GM21447 (cell line): ENCODE data around the gene INTS3.

Source experiments
- ATAC-seq: cut with Tn5 transposase; IDR thresholded peaks from one replicate; pipeline ENCODE4 v1.9.1; 2021; ENCODE audit not compliant: unreplicated experiment

INTS3 gene, protein sequence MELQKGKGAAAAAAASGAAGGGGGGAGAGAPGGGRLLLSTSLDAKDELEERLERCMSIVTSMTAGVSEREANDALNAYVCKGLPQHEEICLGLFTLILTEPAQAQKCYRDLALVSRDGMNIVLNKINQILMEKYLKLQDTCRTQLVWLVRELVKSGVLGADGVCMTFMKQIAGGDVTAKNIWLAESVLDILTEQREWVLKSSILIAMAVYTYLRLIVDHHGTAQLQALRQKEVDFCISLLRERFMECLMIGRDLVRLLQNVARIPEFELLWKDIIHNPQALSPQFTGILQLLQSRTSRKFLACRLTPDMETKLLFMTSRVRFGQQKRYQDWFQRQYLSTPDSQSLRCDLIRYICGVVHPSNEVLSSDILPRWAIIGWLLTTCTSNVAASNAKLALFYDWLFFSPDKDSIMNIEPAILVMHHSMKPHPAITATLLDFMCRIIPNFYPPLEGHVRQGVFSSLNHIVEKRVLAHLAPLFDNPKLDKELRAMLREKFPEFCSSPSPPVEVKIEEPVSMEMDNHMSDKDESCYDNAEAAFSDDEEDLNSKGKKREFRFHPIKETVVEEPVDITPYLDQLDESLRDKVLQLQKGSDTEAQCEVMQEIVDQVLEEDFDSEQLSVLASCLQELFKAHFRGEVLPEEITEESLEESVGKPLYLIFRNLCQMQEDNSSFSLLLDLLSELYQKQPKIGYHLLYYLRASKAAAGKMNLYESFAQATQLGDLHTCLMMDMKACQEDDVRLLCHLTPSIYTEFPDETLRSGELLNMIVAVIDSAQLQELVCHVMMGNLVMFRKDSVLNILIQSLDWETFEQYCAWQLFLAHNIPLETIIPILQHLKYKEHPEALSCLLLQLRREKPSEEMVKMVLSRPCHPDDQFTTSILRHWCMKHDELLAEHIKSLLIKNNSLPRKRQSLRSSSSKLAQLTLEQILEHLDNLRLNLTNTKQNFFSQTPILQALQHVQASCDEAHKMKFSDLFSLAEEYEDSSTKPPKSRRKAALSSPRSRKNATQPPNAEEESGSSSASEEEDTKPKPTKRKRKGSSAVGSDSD

DNA sequence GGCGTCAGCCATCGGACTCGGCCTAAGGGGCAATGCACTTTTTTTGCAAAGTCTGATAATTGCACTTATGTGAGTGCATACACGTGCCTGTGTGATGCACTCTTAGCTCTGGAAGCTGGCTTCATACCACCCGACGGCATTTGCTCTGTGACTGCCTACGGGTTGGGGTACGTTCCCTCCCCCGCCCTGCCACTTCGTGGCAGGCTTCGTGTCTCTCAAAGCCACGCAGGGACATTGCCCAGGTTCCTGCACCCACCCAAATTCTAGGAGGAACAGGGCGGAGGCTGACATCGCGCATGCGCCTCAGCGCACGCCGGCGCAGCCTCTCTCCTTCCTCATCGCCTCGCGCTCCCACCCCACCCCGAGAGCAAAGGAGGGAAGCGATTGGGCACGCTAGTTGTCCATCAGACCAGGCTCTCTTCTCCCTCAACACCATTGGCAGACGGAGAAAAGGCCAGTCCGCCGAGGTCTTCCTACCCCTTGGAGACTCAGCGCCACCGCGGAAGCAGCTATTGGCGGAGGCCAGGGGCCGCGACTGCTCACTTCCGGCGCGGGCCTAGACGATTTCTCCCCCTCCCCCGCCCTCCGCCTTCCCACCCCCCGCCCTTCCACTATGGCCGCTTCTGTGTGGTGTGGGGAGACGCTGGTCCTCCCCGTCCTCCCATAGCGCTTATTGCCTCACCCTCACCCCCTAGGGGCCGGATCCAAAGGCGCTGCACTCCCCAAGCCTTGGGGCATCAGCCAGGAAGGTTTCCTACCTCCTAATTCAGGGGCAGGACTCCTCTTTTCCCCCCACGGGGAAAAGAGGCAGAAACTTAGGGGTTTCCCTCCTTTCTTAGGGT lies at the start of gene INTS3:
INTS3 (plus strand) TSS at position 588 of the 842 bp plus-strand sequence. CDS start 585 bp downstream, outside the sequence.
- ATAC-seq = peak; percentile 95

GRCh38 chr1:153678519-153679336 lies 49.1 kb upstream of the INTS3 start, which contains the start of gene NPR1:
Gene NPR1 (plus strand): TSS chr1:153678688. CDS start chr1:153679109, 421 bp downstream.
- ATAC-seq = no peak

- ATAC-seq = no peak
Observed at GRCh38 chr1:153679337-153680119, 48.3 kb upstream of the INTS3 start.

DNA sequence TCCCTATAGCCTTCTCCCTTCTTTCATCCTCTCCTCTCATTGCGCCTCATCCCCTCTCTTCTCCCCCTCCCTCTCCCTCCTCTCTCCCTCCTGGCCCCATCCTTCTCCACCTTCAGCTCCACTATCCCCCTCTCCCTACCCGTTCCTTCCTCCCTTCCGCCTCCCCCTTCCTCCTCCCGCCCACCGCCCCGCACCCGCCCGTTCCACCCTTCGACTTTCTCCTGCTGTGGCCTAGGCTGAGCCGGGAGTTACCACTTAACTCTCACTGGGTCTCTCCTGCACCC lies 47.8 kb upstream of the INTS3 start:
- no peak for ATAC-seq

- no peak for ATAC-seq
Observed at GRCh38 chr1:153682730-153683129, 45.1 kb upstream of the INTS3 start.

DNA sequence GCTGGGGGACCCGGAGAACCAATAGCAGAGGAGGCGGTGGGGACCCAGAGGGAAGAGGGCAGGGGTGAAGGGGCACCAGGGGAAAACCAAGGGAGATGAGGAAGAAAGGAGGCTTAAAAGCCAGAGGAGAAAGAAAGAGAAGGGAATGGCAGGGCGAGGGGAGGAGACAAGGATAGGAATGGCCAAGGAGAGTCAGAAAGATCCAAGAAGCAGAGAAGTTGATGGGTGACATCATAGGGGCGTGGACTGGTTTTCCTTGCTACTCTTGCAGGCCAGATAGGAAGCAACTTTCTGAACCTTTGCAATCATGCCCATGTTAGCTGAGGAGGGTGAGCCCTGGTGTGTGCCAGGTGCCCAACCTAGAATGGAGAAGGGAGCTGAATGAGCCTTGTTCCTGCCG lies 44.0 kb upstream of the INTS3 start:
- ATAC-seq = no peak

DNA sequence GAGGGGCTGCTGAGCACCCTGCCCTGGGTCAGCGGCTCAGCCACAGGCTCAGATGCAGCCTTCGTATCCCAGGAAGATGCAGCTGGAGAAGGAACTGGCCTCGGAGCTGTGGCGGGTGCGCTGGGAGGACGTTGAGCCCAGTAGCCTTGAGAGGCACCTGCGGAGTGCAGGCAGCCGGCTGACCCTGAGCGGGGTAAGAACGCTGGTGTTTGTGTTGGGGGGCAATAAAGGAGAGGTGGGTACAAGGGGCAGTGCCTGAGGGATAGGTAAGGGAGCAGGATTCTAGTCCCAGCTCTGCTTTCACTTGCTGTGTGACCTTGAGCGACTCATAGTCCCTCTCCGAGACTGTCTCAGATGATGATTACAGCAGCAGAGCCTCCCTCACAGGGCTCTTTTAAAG lies 43.0 kb upstream of the INTS3 start:
- no peak for ATAC-seq

DNA sequence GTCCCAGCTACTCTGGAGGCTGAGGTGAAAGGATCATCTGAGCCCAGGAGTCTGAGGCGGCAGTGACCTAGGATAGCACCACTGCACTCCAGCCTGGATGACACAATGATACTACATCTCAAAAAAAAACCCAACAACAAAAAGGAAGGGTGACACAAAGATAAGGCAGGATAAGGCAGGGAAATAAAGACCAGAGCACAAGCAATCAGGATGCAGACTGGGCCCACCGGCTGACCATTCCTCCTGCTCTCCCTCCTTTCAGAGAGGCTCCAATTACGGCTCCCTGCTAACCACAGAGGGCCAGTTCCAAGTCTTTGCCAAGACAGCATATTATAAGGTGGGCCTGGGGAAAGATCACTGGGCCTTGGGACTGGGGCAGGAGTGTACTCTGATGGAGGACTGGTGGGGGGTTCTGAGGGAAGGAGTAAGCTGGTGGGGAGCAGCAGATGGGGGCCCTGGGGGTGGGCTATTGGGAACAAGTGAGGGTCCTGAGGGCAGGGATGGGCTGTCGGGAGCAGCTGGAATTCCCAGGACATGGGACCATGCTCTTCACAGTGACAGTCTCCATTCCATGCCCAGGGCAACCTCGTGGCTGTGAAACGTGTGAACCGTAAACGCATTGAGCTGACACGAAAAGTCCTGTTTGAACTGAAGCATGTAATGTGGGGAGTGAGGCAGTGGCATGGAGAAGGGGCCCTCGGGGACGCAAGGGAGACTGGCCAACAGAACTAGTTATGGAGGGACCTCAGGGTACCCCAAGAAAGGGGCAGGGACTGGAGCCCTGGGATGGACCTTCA lies 42.1 kb upstream of the INTS3 start:
- ATAC-seq = no peak

- ATAC-seq = no peak
Observed at GRCh38 chr1:153687346-153688125, 40.3 kb upstream of the INTS3 start.

GRCh38 chr1:153688276-153688675 lies 39.6 kb upstream of the INTS3 start:
- no peak for ATAC-seq

- ATAC-seq = no peak
Observed at GRCh38 chr1:153688736-153689328, 39.0 kb upstream of the INTS3 start.

DNA sequence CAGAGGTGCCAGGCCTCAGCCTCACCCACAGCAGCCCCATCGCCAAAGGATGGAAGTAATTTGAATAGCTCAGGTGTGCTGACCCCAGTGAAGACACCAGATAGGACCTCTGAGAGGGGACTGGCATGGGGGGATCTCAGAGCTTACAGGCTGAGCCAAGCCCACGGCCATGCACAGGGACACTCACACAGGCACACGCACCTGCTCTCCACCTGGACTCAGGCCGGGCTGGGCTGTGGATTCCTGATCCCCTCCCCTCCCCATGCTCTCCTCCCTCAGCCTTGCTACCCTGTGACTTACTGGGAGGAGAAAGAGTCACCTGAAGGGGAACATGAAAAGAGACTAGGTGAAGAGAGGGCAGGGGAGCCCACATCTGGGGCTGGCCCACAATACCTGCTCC lies 34.4 kb upstream of the INTS3 start:
- ATAC-seq = no peak

DNA sequence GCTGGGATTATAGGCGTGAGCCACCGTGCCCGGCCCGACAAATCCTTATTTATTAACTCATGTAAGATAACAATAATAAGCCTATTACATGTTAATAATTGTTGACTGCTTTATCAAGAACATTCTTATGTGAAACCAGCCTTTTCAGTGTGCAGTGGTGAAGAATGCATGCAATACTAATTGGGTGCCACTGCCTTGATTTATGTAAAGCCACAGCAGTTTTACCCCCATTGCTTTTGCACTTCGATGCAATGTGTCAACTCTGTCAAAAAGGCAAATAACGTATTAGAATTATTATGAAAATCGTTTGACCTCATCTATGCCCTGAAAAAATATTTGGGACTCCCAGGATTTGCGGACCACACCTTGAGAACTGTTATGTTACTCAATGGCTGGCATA lies 31.1 kb upstream of the INTS3 start:
- ATAC-seq = no peak

DNA sequence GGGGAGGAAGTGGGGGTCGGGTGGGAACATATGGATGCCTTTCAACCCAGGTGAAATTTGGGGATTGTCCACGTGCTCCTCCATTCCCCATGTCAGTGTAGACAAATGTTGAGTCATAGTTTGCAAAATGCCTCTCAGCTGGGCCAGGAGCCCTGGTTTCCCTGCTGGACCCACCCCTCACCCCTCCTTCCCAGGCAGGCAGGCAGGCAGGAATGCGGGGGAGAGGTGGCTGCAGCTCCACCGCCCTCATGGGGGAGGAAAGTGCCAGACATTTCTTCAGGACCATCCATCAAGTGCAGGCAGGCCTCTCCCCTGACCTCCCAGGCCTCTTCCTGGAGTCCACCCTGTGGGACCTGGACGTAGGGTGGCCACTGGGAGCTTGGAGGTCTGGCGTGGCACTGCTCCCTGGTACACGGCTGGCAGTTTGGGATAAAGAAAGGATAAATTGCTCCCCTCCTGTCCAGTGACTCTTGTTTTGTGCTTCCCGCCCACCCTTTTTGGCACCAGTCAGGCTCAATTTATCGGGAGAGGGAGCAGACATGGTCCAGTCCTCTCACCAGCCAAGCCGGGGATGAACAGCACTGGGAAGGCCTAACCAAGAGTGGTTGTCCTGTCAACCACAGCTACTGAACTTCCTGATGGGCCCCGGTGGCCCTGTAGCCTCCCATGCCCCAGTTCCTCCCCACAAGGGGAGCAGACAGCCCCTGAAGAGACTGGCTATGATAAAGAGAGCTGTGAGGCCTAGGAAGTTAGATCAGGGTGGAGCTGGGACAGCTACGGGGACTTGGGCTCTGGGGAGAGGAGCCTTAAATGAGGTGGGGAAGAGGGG lies 30.4 kb upstream of the INTS3 start:
- ATAC-seq = no peak

GRCh38 chr1:153698020-153698922 lies 29.6 kb upstream of the INTS3 start:
- no peak for ATAC-seq
